Fibroblast of pulmonary artery (primary cell): ENCODE results near the gene ABCA6.

Experiments used
- DNase-seq: peaks from one replicate; pipeline ENCODE4 v3.0.0-alpha.2; 2010; ENCODE audit warnings: low read depth
- H3K4me3 ChIP-seq: replicated peaks from 2 replicates; pipeline ENCODE4 v1.5.1; 2011; ENCODE audit warnings: low read depth, mild to moderate bottlenecking, control low read depth, low read length, moderate library complexity
- CTCF ChIP-seq: IDR thresholded peaks from 2 replicates; pipeline ENCODE4 v1.5.1; 2011; ENCODE audit warnings: mild to moderate bottlenecking, control low read depth, low read length, inconsistent platforms; ENCODE audit errors: missing control alignments

ABCA6 gene

GRCh38 chr17:69122065-69122464 is 19.6 kb downstream of the ABCA6 start:
- DNase-seq = no peak
- no peak overlapping the region for H3K4me3 ChIP-seq
- no peak for TF ChIP-seq CTCF

GRCh38 chr17:69117855-69118784 is 23.6 kb downstream of the ABCA6 start:
- DNase-seq = no peak
- H3K4me3 ChIP-seq = no peak overlapping the region
- TF ChIP-seq CTCF = no peak

DNA sequence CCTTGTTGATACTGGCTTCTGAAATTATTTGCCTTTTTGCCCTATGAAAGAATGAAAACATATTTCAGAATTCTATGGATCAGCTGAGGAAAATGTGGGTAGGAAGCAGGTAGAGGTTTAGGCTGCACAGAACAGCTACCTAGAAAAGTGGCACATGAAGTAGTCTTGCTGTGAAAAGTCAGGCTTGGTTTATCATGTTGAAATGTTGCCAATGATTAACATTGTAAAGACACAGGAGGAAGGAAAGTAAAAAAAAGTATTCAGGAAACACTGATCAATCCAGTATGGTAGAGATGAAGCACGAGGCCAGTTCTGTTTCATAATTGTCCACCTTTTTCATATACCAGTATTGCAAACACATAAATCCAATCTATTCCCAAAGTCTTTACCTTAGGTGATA is 29.9 kb downstream of the ABCA6 start:
- TF ChIP-seq CTCF = no peak
- H3K4me3 ChIP-seq = no peak overlapping the region
- no peak for DNase-seq

DNA sequence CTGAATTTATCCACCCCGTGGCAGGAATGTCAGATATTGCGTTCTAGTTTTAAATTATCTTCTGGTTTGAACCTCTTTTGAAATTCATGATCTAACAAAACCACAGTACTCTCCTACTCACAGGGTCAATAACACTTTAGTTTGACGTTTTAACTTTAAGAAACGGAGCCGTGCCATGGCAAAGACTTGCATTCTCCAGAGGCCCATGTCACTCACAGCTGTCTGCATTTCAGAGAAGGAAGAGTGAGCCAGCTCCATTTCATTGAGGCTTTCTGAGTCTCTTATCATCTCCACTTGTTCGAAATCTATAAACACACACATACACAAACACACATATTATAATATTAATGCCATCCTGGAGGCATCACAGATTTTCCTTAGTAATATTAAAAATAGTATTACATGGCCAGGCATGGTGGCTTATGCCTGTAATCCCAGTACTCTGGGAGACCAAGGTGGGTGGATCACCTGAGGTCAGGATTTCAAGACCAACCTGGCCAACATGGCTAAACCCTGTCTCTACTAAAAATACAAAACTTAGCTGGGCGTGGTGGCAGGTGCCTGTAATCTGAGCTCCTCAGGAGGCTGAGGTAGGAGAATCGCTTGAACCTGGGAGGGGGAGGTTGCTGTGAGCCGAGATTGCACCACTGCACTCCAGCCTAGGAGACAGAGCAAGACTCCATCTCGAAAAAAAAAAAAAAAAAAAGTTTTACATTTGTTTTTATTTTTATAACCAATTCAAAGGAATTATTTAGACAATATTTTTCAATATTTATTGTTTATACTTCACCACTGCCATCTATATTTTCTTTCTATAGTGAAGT is 35.6 kb downstream of the ABCA6 start:
- no peak for DNase-seq
- no peak overlapping the region for H3K4me3 ChIP-seq
- TF ChIP-seq CTCF = no peak

DNA sequence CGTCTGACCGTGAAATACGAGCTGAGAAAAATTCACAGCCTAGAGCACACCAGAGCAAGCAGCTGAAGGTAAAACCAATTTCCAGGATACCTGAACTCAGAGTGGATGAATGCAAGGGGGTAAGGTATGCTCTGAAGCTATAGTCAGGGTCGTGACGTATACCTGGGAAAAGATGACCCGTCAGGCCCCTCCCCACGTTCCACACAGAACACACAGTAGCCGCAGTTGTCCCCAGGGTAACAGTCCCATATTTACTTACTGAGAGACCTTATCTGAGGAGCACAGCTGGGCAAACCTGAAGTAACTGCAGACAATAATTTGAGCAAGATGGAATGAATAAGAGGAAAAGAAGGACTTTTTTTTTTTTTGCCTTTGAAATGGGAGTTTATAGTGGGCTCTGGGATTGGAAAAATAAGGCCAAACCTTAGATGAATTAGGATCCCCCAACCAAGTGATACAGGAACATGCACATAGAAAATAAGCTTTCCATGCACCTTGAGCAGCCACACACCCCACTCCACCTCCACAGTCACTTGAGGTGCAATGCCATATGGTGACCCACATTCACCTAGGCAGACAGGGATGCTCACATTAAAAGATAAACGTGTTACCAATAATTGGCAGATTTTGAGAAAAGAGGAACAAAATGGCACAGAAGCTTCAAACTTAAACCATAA is 38.0 kb downstream of the ABCA6 start:
- no peak overlapping the region for H3K4me3 ChIP-seq
- no peak for TF ChIP-seq CTCF
- DNase-seq = no peak

- no peak for DNase-seq
- TF ChIP-seq CTCF = no peak
- H3K4me3 ChIP-seq = no peak overlapping the region
Observed at GRCh38 chr17:69098625-69099024, 43.1 kb downstream of the ABCA6 start.
